PC-3 (cell line): ENCODE results near the gene CEP83. TPM values are rescaled to one million over a fixed set of nuclear protein-coding genes. Genes with fewer than 3 reads are reported as not detected.

ENCODE experiments used
- ATAC-seq: fragments of 200-7000 bp; cut with Tn5 transposase; 2 replicates; pipeline ENCODE4 v1.9.1; 2020; ENCODE audit warnings: mild to moderate bottlenecking, moderate library complexity
- BruUV-seq: library from RNA; stranded (reverse); fragments of 400-500 nt; replicated peaks from 2 replicates; lab custom pipeline; 2021; lab: Mats Ljungman, UMichigan
- CTCF ChIA-PET: fragments of 300-600 bp; sonication (Branson Sonifier 250); formaldehyde crosslinking; loops from one replicate; lab custom pipeline; 2022; ENCODE audit warnings: antibody characterized with exemption; lab: Charles Lee
- POLR2A ChIA-PET: fragments of 300-600 bp; sonication (Branson Sonifier 250); formaldehyde crosslinking; loops from one replicate; lab custom pipeline; 2022; ENCODE audit warnings: antibody characterized with exemption; ENCODE audit not compliant: unreplicated experiment; lab: Charles Lee
- DNase-seq: peaks from one replicate; pipeline ENCODE4 v3.0.0-alpha.2; 2015
- H2AFZ ChIP-seq: fragments of 300-600 bp; sonication (generic); 2 replicates; pipeline ENCODE4 v1.6.0; 2016; ENCODE audit warnings: antibody characterized with exemption, low read length
- H3F3A ChIP-seq: fragments of 300-600 bp; sonication (generic); one replicate; pipeline ENCODE4 v1.6.0; 2017; ENCODE audit warnings: antibody characterized with exemption, low read length, control low read depth, mild to moderate bottlenecking; ENCODE audit not compliant: unreplicated experiment
- H3K27ac ChIP-seq: fragments of 300-600 bp; sonication (generic); 2 replicates; pipeline ENCODE4 v1.5.1; 2016; ENCODE audit warnings: mild to moderate bottlenecking, low read length
- H3K27me3 ChIP-seq: fragments of 300-600 bp; sonication (generic); 2 replicates; pipeline ENCODE4 v1.6.1; 2016; ENCODE audit warnings: low read length, mixed read lengths
- H3K36me3 ChIP-seq: fragments of 300-600 bp; sonication (generic); 2 replicates; pipeline ENCODE4 v1.6.1; 2016; ENCODE audit warnings: low read depth, mixed run types, low read length, mixed read lengths
- H3K4me1 ChIP-seq: fragments of 300-600 bp; sonication (generic); 2 replicates; pipeline ENCODE4 v1.5.1; 2016; ENCODE audit warnings: low read length; ENCODE audit not compliant: insufficient read depth
- H3K4me2 ChIP-seq: fragments of 300-600 bp; sonication (generic); 2 replicates; pipeline ENCODE4 v1.6.0; 2016; ENCODE audit warnings: low read length
- H3K4me3 ChIP-seq: fragments of 300-600 bp; sonication (generic); 2 replicates; pipeline ENCODE4 v1.5.1; 2016; ENCODE audit warnings: mild to moderate bottlenecking, low read length, mixed read lengths
- H3K79me2 ChIP-seq: fragments of 300-600 bp; sonication (generic); 2 replicates; pipeline ENCODE4 v1.6.1; 2017; ENCODE audit warnings: low read length, mixed read lengths
- H3K9ac ChIP-seq: fragments of 300-600 bp; sonication (generic); 2 replicates; pipeline ENCODE4 v1.6.0; 2016; ENCODE audit warnings: mild to moderate bottlenecking, low read length
- H3K9me2 ChIP-seq: fragments of 300-600 bp; sonication (generic); replicated peaks from 2 replicates; pipeline ENCODE4 v1.6.1; 2016; ENCODE audit warnings: mixed run types, low read length, mixed read lengths
- H3K9me3 ChIP-seq: fragments of 300-600 bp; sonication (generic); 2 replicates; pipeline ENCODE4 v1.6.1; 2016; ENCODE audit warnings: low read length, mixed read lengths
- H4K20me1 ChIP-seq: fragments of 300-600 bp; sonication (generic); 2 replicates; pipeline ENCODE4 v1.6.1; 2016; ENCODE audit warnings: low read length, mixed read lengths
- CTCF ChIP-seq: fragments of 300-600 bp; sonication (generic); conservative IDR thresholded peaks from 2 replicates; pipeline ENCODE4 v1.5.1; 2017; ENCODE audit warnings: antibody characterized with exemption, low read depth, mild to moderate bottlenecking, low read length
- EZH2 ChIP-seq: fragments of 300-600 bp; sonication (generic); IDR thresholded peaks from one replicate; pipeline ENCODE4 v1.6.1; 2017; ENCODE audit warnings: antibody characterized with exemption, mild to moderate bottlenecking, low read length; ENCODE audit not compliant: unreplicated experiment
- EZH2phosphoT487 ChIP-seq: fragments of 300-600 bp; sonication (generic); IDR thresholded peaks from 2 replicates; pipeline ENCODE4 v1.6.1; 2018; ENCODE audit warnings: mild to moderate bottlenecking, antibody characterized with exemption, low read length, borderline replicate concordance
- intact Hi-C: fragments of 100-400 bp; cut with micrococcal nuclease; formaldehyde crosslinking; loops from 2 replicates; pipeline ENCODE4 v1.9.0; 2023
- total RNA-seq: library from RNA; depleted of rRNA; stranded (reverse); fragments of >200 nt; gene quantifications from 2 replicates; pipeline ENCODE4 v1.2.3, GENCODE V29; 2014

CEP83 gene
- total RNA-seq, 1 experiment from 2014 or later, result 11.8 TPM

GRCh38 chr12:94340573-94340972, 119.1 kb downstream of the CEP83 start:
- CTCF ChIA-PET, result no interaction called here
- no peaks in the 10 kb centered on the region for H3K79me2 ChIP-seq
- no peaks in the 10 kb centered on the region for H3K9me3 ChIP-seq
- H3K27me3 ChIP-seq, result no peaks in the 10 kb centered on the region
- H3K27ac ChIP-seq, result no peak overlapping the region
- ATAC-seq, result no peak
- no peak overlapping the region for H3K4me2 ChIP-seq
- H3K4me1 ChIP-seq, result no peaks in the 10 kb centered on the region
- TF ChIP-seq EZH2 (no peak), EZH2phosphoT487 (no peak), CTCF (no peak)
- H2AFZ ChIP-seq, result no peak overlapping the region
- no peaks in the 10 kb centered on the region for H3K9me2 ChIP-seq
- DNase-seq, result no peak
- POLR2A ChIA-PET, result no interaction called here
- intact Hi-C loops, result no loop called here
- no peaks in the 10 kb centered on the region for H4K20me1 ChIP-seq
- H3K9ac ChIP-seq, result no peak overlapping the region
- no TSS peak for BruUV-seq
- no peaks in the 10 kb centered on the region for H3F3A ChIP-seq
- peaks cover 1% of the 10 kb centered on the region; the same call in 1 of the 2 replicates for H3K36me3 ChIP-seq
- H3K4me3 ChIP-seq, result no peak overlapping the region

GRCh38 chr12:94338006-94338794, 121.5 kb downstream of the CEP83 start:
- no peaks in the 10 kb centered on the region for H3K27me3 ChIP-seq
- CTCF ChIA-PET, result no interaction called here
- no peak overlapping the region for H3K4me2 ChIP-seq
- H3K4me1 ChIP-seq, result no peaks in the 10 kb centered on the region
- no peak for ATAC-seq
- no peaks in the 10 kb centered on the region for H3K9me3 ChIP-seq
- intact Hi-C loops, result no loop called here
- TF ChIP-seq CTCF (no peak), EZH2 (no peak), EZH2phosphoT487 (no peak)
- H4K20me1 ChIP-seq, result no peaks in the 10 kb centered on the region
- POLR2A ChIA-PET, result interaction anchor here (0.7 kb wide), 1 partner anchor 192 kb away, joined by 13 read pairs; no protein-coding TSS in a partner anchor
- DNase-seq, result no peak
- H3K36me3 ChIP-seq, result no peaks in the 10 kb centered on the region
- H2AFZ ChIP-seq, result no peak overlapping the region
- no peak overlapping the region for H3K9ac ChIP-seq
- H3K27ac ChIP-seq, result no peak overlapping the region
- no peaks in the 10 kb centered on the region for H3K79me2 ChIP-seq
- H3K4me3 ChIP-seq, result no peak overlapping the region
- no peaks in the 10 kb centered on the region for H3F3A ChIP-seq
- no peaks in the 10 kb centered on the region for H3K9me2 ChIP-seq
- BruUV-seq, result no TSS peak

- no peaks in the 10 kb centered on the region for H3K27me3 ChIP-seq
- POLR2A ChIA-PET, result interaction anchor here (0.7 kb wide), 2 partner anchors 686 to 700 kb away, joined by 3 read pairs; no protein-coding TSS in a partner anchor
- H4K20me1 ChIP-seq, result no peaks in the 10 kb centered on the region
- no peak overlapping the region for H3K4me2 ChIP-seq
- no peak overlapping the region for H3K27ac ChIP-seq
- no peaks in the 10 kb centered on the region for H3K9me2 ChIP-seq
- H2AFZ ChIP-seq, result no peak overlapping the region
- H3K79me2 ChIP-seq, result no peaks in the 10 kb centered on the region
- H3F3A ChIP-seq, result no peaks in the 10 kb centered on the region
- intact Hi-C loops, result no loop called here
- H3K36me3 ChIP-seq, result no peaks in the 10 kb centered on the region
- BruUV-seq, result no TSS peak
- no peaks in the 10 kb centered on the region for H3K4me1 ChIP-seq
- TF ChIP-seq EZH2 (no peak), EZH2phosphoT487 (no peak), CTCF (no peak)
- ATAC-seq (no peak), DNase-seq (no peak)
- H3K9ac ChIP-seq, result no peak overlapping the region
- CTCF ChIA-PET, result interaction anchor here (0.6 kb wide), 1 partner anchor 10 kb away, joined by 3 read pairs; no protein-coding TSS in a partner anchor
- no peaks in the 10 kb centered on the region for H3K9me3 ChIP-seq
- no peak overlapping the region for H3K4me3 ChIP-seq
Observed at GRCh38 chr12:94336211-94336925, 123.3 kb downstream of the CEP83 start.
